GM18511 (cell line): ENCODE measurements around the gene CUX1.

Experiments
- ATAC-seq: cut with Tn5 transposase; IDR thresholded peaks from one replicate; pipeline ENCODE4 v1.9.1; 2021; ENCODE audit warnings: mild to moderate bottlenecking, moderate library complexity; ENCODE audit not compliant: unreplicated experiment

Gene CUX1

GRCh38 chr7:102089175-102090098 is 272.0 kb downstream of the CUX1 start:
- ATAC-seq = no peak

DNA sequence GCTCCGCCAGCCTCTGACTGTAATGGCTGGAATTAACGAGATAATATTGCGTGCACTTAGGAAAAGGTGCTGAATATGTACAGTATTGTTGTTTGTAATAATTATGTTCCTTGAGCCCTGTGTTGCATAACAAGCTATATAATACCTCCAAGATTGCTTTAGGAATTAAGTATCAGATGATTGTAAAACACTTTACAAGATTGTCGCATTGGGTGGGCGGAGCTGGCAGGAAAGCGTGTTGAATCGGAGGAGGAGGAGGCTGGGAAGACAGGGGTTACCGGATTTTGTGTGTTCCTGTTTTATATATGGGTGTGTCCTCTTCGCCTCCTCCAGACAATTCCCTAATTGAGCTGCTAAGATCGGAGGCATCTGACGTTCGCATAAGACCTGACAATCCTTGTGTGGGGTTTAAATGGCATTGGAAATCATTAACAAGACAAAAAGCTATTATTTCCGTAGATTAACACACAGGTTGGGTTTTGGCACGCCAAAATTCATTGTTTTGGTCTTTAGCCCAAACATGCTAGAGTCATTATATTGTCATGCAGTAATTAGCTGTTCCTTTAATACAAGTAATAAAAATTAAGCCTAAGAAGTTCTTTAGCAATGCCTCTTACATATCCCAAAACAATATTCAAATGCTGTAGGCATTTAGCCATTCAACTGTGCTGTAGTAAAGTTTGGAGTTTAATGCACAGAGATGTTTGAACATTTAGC is 276.3 kb downstream of the CUX1 start:
- ATAC-seq = no peak

GRCh38 chr7:102094316-102094650 is 276.9 kb downstream of the CUX1 start:
- no peak for ATAC-seq

DNA sequence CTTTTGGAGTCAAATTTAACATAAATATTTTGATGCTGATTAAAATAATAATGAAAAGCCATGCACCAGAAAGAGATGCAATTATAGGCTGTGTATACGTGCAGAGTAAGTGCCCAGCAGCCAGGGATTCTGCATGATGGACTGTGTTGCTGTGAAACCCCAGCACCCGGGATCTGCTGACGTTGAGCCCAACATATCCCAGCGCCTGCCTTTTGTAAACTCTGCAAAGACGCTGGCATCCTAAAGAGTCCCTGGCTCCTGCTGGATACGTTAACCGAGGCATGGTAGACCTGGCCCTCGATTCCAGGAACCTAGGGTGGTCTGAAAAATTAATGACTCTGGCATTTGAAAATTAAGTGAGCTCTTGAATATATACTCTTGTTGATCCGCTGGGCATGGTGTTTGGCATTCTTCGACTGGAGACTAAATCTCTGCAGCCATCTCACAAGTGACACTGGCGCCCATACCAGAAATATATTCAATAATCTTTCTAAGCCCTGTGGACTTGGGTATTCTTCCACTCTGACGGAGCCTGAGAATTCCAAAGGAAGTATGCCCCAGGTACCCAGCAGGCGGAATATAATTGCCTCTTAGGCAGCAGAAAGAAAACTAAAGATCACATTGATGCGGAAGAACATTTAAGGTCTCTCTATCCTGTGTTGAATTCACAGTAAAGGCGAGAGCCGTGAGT is 278.0 kb downstream of the CUX1 start:
- no peak for ATAC-seq

DNA sequence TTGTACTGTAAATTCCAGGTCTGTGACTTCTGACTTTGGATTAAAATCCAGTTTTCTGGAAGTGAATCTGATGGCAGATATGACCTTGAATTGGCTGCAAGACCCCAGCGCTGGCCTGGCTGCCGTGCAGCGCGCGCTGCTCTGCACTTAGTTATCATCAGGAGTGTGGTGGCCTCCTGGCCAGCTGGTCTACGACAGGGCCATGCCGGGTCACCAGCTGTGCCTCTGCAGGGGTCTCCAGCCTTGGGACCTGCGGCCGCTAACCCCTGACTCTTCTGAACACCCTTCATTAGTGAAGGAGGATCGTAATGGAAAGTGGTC is 278.5 kb downstream of the CUX1 start:
- no peak for ATAC-seq

DNA sequence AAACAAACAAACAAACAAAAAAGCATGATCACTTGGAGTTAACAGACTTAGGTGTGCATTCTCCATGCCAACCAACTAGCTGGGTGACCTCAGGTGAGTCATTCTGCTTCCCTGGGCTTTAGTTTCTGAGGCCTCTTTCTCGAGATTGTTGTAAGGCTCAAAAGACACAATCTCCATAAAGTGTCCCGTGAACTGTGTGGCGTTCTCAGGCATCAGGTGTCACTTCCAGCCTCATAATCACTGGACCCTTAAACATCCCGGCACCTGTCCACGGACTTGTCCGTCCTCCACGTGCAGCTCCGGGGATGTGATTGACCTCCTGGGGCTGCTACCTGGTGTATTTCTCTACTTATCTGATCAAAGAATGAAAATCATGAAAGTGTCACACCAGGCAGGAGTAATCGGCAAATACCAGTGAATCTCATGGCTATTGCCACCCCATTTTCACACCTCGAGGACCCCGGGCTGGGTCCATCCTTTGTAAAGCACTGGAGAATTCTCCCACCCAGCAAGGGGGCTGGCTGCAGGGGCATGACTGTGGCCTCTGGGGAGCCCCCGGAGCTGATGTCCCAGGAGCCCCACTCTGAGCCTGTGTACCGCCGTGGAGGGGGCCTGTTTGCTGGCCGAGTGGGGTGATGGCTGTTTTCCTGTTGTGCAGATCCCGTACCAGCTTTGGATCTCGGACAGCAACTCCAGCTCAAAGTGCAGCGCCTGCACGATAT is 279.4 kb downstream of the CUX1 start:
- ATAC-seq = no peak

DNA sequence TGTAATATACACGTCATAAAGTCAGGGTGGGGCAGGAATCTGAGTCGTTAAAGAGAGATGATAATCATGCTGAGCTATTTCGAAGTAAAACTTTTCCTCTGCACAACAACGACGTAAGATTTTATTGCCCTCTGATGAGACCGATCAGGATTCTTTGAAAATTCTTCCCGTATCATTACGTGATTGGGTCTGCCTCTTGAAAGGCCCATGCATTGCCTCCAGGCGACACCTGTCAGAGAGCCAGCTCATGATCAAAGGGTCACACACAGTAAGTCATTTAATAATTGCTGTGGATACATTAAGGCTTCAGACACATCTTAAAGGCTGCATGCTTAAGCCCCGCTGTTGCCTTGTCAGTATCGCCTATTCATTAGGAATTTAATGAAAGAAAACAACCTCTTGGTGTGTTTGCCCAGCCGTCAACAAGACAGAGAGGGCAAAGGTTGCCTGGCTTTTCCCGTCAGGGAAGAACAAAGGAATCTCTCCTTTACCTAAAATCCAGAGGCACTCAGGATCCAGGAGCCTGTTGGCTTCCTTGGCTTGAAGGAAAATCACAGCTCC is 280.3 kb downstream of the CUX1 start:
- no peak for ATAC-seq

DNA sequence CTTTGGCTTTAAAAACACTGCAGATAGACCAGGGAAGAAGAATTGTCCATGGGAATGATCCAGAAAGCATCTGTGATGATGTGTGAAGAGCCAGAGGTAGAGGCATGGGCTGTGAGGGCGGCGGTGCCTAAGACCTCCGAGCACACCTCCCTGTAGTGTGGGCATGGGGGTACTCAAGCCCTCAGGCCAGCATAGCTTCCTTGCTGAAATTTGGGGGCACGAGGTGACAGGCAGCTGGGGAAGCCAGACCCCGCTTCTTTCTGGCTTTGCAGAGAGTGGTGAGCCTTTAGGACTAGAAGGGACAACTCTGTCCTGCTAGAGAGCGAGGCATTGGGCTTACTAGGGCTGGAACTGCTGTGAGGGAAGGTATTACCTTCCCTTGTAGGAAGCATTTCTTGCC is 281.6 kb downstream of the CUX1 start:
- no peak for ATAC-seq

DNA sequence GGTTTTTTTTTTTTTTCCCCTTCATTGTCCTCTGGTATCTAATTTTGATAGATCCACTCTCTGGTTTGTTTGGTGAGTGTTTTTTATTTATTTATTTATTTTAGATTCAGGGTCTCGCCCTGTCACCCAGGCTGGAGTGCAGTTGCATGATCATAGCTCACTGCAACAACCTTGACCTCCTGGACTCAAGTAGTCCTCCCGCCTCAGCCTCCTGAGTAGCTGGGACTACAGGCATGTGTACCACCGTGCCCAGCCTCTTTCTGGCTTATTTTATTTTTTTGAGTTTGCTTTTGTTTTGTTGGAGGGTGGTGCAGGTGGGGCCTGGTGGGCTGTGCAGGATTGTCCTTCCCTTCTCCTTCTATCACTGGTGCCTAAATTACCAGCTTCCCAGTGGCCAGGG is 282.0 kb downstream of the CUX1 start:
- ATAC-seq = no peak

- no peak for ATAC-seq
Observed at GRCh38 chr7:102101111-102101551, 283.7 kb downstream of the CUX1 start.

DNA sequence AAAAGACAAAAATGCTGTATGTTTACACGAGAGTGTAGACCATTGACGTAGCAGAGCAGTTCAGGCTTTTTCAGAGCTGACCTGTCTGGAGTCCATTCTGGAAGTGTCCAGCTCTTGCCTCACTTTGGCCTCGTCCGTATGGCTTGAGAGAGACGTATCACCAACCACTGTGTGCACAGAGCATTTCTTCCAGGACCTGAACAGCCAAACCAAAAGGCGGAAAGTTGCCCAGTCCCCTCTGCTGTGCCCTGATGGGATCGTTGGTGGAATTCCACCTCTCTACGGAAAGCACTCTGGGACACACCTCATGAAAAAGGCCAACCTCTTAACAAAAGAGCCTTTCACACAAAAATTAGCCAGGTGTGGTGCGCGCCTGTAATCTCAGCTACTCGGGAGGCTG is 284.5 kb downstream of the CUX1 start:
- ATAC-seq = no peak

- no peak for ATAC-seq
Observed at GRCh38 chr7:102103027-102103372, 285.6 kb downstream of the CUX1 start.

DNA sequence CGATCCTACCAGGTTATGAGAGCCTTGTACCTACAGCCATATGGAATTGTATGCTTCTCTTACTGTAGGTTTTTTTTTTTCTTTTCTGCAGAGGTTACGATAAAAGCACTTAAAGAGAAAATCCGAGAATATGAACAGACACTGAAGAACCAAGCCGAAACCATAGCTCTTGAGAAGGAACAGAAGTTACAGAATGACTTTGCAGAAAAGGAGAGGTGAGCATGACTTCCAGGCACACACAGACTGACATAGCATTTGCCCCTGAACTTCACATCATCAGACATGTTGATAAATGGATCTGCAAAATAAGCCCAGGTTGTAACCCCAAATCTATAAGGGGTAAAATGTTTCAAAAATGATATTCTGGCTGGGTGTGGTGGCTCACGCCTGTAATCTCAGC is 286.8 kb downstream of the CUX1 start:
- no peak for ATAC-seq

- ATAC-seq = no peak
Observed at GRCh38 chr7:102106625-102107024, 289.2 kb downstream of the CUX1 start.

DNA sequence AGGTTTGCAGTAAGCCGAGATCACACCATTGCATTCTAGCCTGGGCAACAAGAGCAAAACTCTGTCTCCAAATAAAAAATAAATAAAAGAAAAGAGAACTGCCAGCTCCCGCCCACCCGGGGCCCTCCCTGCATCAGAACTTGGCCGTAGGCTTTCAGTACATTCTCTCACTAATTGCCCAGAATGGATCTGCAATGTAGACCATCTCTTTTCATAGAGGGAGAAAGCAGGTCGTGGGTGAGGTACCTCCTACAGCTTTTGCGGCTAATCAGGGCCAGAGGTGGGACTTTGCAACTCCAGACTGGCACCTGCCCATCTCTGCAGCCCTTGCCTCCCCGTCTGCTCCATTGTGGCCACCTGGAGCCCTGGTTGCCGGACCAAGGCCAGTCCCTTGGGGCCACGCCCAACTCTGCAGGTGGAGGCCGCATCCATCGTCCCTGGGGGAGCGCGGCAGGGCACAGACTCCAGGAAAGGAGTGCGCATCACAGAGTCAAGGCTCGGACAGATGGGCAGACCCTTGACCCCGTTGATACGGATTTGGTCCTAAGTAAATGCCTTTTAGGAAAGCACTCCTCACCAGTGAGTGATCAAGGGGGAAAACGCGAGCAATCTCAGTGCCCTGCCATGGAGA is 290.2 kb downstream of the CUX1 start:
- ATAC-seq = no peak

DNA sequence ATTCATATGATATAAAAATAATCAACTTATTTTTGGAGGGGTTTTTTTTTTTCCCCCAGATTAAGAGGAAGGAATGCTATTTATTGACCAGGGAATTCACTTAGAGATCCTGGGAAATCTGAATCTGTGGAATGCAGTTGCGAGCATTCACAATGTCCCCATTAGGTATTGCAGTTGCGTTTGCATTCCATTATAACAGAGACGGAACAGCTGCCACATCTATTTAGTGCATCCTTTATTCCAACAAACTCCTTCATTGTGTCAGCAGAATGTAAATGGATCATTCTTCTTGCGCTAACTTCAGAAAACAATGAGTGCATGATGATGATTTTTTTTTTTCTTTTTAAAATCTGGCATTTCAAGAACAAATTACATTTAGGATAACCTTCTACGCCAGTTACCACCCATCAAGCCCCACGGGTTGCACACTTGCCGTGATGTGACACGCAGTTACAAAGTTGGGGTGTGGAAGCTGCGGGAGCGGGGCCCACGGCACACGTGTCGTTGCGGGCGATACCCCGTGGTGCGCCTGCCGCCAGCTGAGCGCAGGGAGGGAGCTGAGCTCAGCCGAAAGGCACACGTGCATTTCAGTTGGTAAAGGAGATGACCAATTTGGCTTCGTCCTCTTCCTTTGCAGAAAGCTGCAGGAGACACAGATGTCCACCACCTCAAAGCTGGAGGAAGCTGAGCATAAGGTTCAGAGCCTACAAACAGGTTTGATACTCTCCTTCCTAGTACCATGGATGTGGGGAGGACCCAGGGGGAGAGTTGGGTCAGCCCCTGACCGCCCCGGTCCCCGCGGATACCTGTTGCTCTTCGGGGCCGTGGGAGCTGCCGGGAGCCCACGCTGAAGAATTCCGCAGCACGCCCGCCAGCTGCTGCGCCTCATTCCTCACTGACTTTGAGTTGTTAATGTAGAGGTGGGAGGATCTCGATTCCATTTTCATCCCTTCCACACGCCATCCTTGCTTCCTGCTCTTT is 293.9 kb downstream of the CUX1 start:
- ATAC-seq = no peak

GRCh38 chr7:102115181-102115580 is 297.8 kb downstream of the CUX1 start:
- ATAC-seq = no peak

- no peak for ATAC-seq
Observed at GRCh38 chr7:102115931-102116330, 298.5 kb downstream of the CUX1 start.

- no peak for ATAC-seq
Observed at GRCh38 chr7:102117743-102118142, 300.3 kb downstream of the CUX1 start.
